GM23338 (cell line): ENCODE measurements around the gene MAP2K2. TPM values are rescaled to one million over a fixed set of nuclear protein-coding genes. Genes with fewer than 3 reads are reported as not detected.

ENCODE experiments used
- ATAC-seq: fragments of 200-7000 bp; cut with Tn5 transposase; 3 replicates; pipeline ENCODE4 v1.9.1; 2020
- DNase-seq: peaks from one replicate; pipeline ENCODE4 v3.0.0-alpha.2; 2015; ENCODE audit warnings: low spot score
- H2AFZ ChIP-seq: fragments of 200-600 bp; sonication (generic); 2 replicates; pipeline ENCODE4 v1.8.0; 2016; ENCODE audit warnings: antibody characterized with exemption, mild to moderate bottlenecking, moderate library complexity
- H3F3A ChIP-seq: fragments of 200-600 bp; sonication (generic); replicated peaks from 2 replicates; pipeline ENCODE4 v1.8.0; 2017; ENCODE audit warnings: antibody characterized with exemption, mixed run types, low read depth
- H3K27ac ChIP-seq: fragments of 200-600 bp; sonication (generic); 2 replicates; pipeline ENCODE4 v1.6.1; 2016; ENCODE audit warnings: low read depth
- H3K27me3 ChIP-seq: fragments of 200-600 bp; sonication (generic); 2 replicates; pipeline ENCODE4 v1.8.0; 2016; ENCODE audit warnings: mild to moderate bottlenecking, mixed run types, moderate library complexity; ENCODE audit not compliant: insufficient read depth
- H3K36me3 ChIP-seq: fragments of 200-600 bp; sonication (generic); 2 replicates; pipeline ENCODE4 v1.8.0; 2016; ENCODE audit warnings: mild to moderate bottlenecking; ENCODE audit not compliant: insufficient read depth
- H3K4me1 ChIP-seq: fragments of 200-600 bp; sonication (generic); 2 replicates; pipeline ENCODE4 v1.8.0; 2016; ENCODE audit warnings: mild to moderate bottlenecking, moderate library complexity; ENCODE audit not compliant: insufficient read depth
- H3K4me2 ChIP-seq: fragments of 200-600 bp; sonication (generic); 2 replicates; pipeline ENCODE4 v1.7.1; 2017; ENCODE audit warnings: mixed run types
- H3K4me3 ChIP-seq: fragments of 200-600 bp; sonication (generic); 2 replicates; pipeline ENCODE4 v1.6.1; 2016; ENCODE audit warnings: mixed run types
- H3K79me2 ChIP-seq: fragments of 200-600 bp; sonication (generic); replicated peaks from 2 replicates; pipeline ENCODE4 v1.8.0; 2017; ENCODE audit warnings: mild to moderate bottlenecking; ENCODE audit not compliant: insufficient read depth
- H3K9me2 ChIP-seq: fragments of 200-600 bp; sonication (generic); 2 replicates; pipeline ENCODE4 v1.8.0; 2017; ENCODE audit not compliant: insufficient read depth
- H4K20me1 ChIP-seq: fragments of 200-600 bp; sonication (generic); replicated peaks from 2 replicates; pipeline ENCODE4 v1.8.0; 2017; ENCODE audit warnings: mild to moderate bottlenecking; ENCODE audit not compliant: insufficient read depth
- H3K27ac Mint-ChIP-seq: 2 replicates; pipeline ENCODE4 v1.8.0; 2020; ENCODE audit warnings: inconsistent platforms, mild to moderate bottlenecking, moderate library complexity, mixed read lengths
- H3K27me3 Mint-ChIP-seq: 3 replicates; pipeline ENCODE4 v1.8.0; 2022; ENCODE audit warnings: low read depth, mild to moderate bottlenecking, moderate library complexity, mixed read lengths, inconsistent platforms; ENCODE audit not compliant: insufficient read depth, poor library complexity
- H3K36me3 Mint-ChIP-seq: 3 replicates; pipeline ENCODE4 v1.8.0; 2021; ENCODE audit warnings: low read depth, mild to moderate bottlenecking, inconsistent platforms, moderate library complexity, mixed read lengths
- H3K4me1 Mint-ChIP-seq: 3 replicates; pipeline ENCODE4 v1.8.0; 2020; ENCODE audit warnings: mild to moderate bottlenecking, inconsistent platforms, mixed read lengths
- H3K4me3 Mint-ChIP-seq: 3 replicates; pipeline ENCODE4 v1.8.0; 2021; ENCODE audit warnings: moderate library complexity, mild to moderate bottlenecking, inconsistent platforms, mixed read lengths
- H3K9me3 Mint-ChIP-seq: 3 replicates; pipeline ENCODE4 v1.8.0; 2020; ENCODE audit warnings: moderate library complexity, mild to moderate bottlenecking, inconsistent platforms, mixed read lengths
- CTCF ChIP-seq, 2 experiments: fragments of 200-600 bp in 1 of 2; sonication (generic) in 1 of 2; conservative IDR thresholded peaks; 2 replicates each; pipeline versions ENCODE4 v1.5.1 to v1.6.1; 2016 to 2017; ENCODE audit warnings: antibody characterized with exemption in 2 of 2, low read depth in 2 of 2, mild to moderate bottlenecking in 2 of 2, moderate library complexity in 1 of 2
- JUNB ChIP-seq: IDR thresholded peaks from one replicate; pipeline ENCODE4 v1.6.1; 2016; ENCODE audit warnings: antibody characterized with exemption; ENCODE audit not compliant: unreplicated experiment
- STAT1 ChIP-seq: IDR thresholded peaks from one replicate; pipeline ENCODE4 v1.6.1; 2016; ENCODE audit warnings: antibody characterized with exemption; ENCODE audit not compliant: unreplicated experiment
- ZNF114 ChIP-seq: fragments of 250-450 bp; sonication (Bioruptor Pico); IDR thresholded peaks from 2 replicates; pipeline ENCODE4 v1.5.0; 2020; ENCODE audit warnings: mild to moderate bottlenecking, moderate library complexity
- ZNF331 ChIP-seq: fragments of 250-450 bp; sonication (Bioruptor Pico); IDR thresholded peaks from 2 replicates; pipeline ENCODE4 v1.5.0; 2020; ENCODE audit warnings: low read depth, mild to moderate bottlenecking, moderate library complexity
- polyA plus RNA-seq: library from polyadenylated mRNA; unstranded; fragments of >200 nt; fragmentation: Nextera tagmentation; extraction: Ambion mirVana; gene quantifications from 2 replicates; pipeline ENCODE4 v1.2.1, GENCODE V29; 2016
- total RNA-seq: library from RNA; depleted of rRNA; stranded (reverse); fragments of >200 nt; shearing (Covaris generic); gene quantifications from 2 replicates; pipeline ENCODE4 v1.2.3, GENCODE V29; 2014

MAP2K2 gene
- total and polyA plus RNA-seq, 2 experiments from 2014 or later = 99.7 to 151 TPM

DNA sequence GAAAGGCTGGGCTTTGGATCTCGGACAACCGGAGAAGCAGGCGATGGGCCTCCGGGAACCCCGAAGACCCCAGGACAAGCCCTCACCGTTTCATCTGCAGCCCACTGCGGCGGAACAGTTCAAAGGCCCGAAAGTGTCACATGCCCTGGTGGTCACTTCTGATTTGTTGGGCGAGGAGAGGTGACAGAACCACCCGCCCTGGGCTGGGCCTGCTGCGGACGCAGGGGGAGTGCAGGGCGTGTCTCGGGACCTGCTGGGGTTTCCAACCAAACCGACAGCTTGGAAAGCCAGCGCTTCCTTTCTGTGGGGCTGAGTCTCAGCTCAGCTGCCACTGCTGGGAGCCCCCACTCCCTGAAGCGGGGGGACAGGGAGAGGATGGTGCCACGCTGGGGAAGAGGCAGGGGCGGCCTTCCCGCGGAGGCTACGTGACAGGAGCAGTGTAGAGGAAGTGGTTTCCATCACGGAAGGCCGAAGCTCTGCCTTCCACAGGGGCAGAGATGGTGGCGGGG, 34.5 kb downstream of the MAP2K2 start:
- H4K20me1 ChIP-seq = no peaks in the 10 kb centered on the region
- Mint-ChIP-seq H3K36me3 (peaks cover 9% of the 10 kb centered on the region; the same call in 2 of the 3 replicates), H3K9me3 (no peaks in the 10 kb centered on the region), H3K27ac (0 out of 2 replicates have a peak overlapping the region, but pooled peaks have one; percentile 56), H3K4me3 (no peak overlapping the region), H3K27me3 (peaks cover 13% of the 10 kb centered on the region), H3K4me1 (no peaks in the 10 kb centered on the region)
- no peaks in the 10 kb centered on the region for H3K27me3 ChIP-seq
- DNase-seq (peak; percentile 36), ATAC-seq (no peak)
- no peak overlapping the region for H3K4me3 ChIP-seq
- no peak overlapping the region for H3K4me2 ChIP-seq
- TF ChIP-seq CTCF (conservative IDR thresholded peaks at IDR 0.05; ENCODE audit: low read depth in 2 of 2) (no peak), ZNF114 (CRISPR knock-in tag) (no peak), JUNB (no peak), STAT1 (no peak), ZNF331 (CRISPR knock-in tag) (no peak)
- H3K27ac ChIP-seq = no peak overlapping the region
- no peaks in the 10 kb centered on the region for H3K79me2 ChIP-seq
- H3F3A ChIP-seq = 0 out of 2 replicates have a peak, but pooled peaks cover 8% of the 10 kb centered on the region
- no peaks in the 10 kb centered on the region for H3K36me3 ChIP-seq
- H2AFZ ChIP-seq = no peak overlapping the region
- H3K9me2 ChIP-seq = no peaks in the 10 kb centered on the region
- H3K4me1 ChIP-seq = no peaks in the 10 kb centered on the region

GRCh38 chr19:4088975-4089374, 34.9 kb downstream of the MAP2K2 start:
- Histone ChIP-seq H2AFZ (no peak overlapping the region), H3K36me3 (no peaks in the 10 kb centered on the region), H3F3A (0 out of 2 replicates have a peak, but pooled peaks cover 8% of the 10 kb centered on the region), H3K4me2 (no peak overlapping the region), H4K20me1 (no peaks in the 10 kb centered on the region), H3K79me2 (no peaks in the 10 kb centered on the region), H3K27ac (no peak overlapping the region), H3K4me1 (no peaks in the 10 kb centered on the region), H3K9me2 (no peaks in the 10 kb centered on the region), H3K4me3 (no peak overlapping the region), H3K27me3 (no peaks in the 10 kb centered on the region)
- Mint-ChIP-seq H3K36me3 (peaks cover 9% of the 10 kb centered on the region; the same call in 2 of the 3 replicates), H3K27me3 (peaks cover 13% of the 10 kb centered on the region), H3K4me1 (no peaks in the 10 kb centered on the region), H3K27ac (0 out of 2 replicates have a peak overlapping the region, but pooled peaks have one; percentile 56), H3K9me3 (no peaks in the 10 kb centered on the region), H3K4me3 (no peak overlapping the region)
- DNase-seq (no peak), ATAC-seq (no peak)
- TF ChIP-seq CTCF (conservative IDR thresholded peaks at IDR 0.05; ENCODE audit: low read depth in 2 of 2) (no peak), STAT1 (no peak)
